PC-9 (cell line): ENCODE data around the gene PEX11A.

Source experiments
- CTCF ChIP-seq: fragments of 200-600 bp; sonication (generic); conservative IDR thresholded peaks from 2 replicates; pipeline ENCODE4 v1.6.1; 2017; ENCODE audit warnings: mixed run types, antibody characterized with exemption, mild to moderate bottlenecking, moderate library complexity
- EZH2 ChIP-seq: fragments of 200-600 bp; sonication (generic); IDR thresholded peaks from 2 replicates; pipeline ENCODE4 v1.8.0; 2017; ENCODE audit warnings: antibody characterized with exemption, low read depth

GRCh38 chr15:89732451-89733172 is 42.1 kb upstream of the PEX11A start:
- TF ChIP-seq EZH2 = no peak
- no peak for TF ChIP-seq CTCF
